ENCODE measurements around the gene KCP.

The KCP gene

DNA sequence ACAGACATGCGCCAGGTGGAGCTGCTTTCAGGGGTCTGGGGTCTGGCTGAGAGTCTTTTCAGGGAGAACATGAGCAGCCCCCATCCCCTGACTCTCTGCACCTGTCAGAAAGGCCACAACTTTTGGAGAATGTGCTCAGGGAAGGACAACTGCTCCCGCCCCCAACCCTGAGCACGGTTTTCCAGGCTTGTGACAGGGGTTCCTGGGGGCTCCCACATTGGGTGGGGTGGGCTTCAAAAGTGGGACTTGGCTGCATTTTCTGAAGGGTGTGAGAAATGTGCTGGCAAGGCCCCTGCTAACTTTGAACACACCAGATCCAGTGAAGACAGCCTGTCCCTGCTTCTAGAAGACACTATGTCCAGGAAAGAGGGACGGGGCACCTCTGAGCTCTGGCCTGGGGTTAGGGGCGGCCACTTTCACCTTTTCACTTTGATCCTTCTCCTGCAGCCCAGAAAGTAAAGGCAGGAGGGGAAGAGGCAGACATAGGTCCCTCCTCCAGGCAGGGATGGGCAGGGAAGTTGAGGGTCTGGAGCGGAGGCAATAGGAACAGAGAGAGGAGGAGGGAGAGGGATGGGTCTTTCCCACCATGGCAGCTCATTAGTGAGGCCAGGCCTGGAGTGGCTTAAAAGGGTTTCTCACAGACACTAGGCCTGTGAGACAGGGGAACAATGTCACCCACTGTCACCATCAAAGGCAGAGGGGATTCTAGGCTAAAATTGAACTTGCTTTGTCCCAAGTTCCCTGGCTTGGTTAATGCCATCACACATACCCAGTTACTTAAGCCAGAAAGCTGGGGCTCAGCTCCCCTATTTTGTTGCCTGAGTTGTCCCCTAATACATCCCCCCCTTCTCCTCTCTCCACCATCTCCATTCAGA lies 1.5 kb downstream of the KCP start:
- in situ Hi-C loops (cut with MboI; ENCODE audit: low sequenced_read_pairs), result no loop called here

DNA sequence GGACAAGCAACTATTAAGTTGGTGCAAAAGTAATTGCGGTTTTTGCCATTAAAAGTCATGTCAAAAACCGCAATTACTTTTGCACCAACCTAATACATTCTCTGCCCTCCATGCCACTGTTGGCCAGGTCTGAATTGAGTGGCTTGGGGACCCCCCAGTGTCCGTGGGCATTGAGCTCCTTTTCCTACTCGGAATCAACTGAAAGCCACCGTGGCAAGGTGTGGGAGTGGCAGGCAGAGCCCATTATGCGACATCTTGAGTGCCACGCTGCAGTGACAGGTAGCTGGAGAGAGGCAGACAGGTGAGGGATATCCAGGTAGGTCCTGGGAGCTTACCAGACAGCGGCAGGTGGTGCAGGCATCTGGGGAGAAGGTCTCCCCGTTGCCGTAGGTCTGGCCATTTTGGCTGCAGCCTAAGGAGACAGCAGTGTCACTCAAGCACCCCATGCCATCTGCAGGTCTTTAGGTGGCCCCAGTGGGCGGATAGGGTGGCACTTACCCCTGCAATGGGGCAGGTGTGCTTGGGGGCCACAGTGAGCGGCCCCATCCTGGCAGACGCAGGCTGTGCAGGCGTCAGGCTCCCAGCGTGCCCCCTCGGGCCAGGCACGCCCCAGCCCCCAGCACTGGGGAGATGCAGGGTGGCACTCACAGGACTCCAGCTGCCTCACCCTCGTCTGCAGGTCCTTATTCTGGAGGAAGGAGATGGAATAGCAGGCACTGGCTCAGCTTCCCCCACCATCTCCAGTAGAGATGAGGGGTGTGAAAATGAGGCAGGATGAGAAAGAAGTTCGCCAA lies 3.5 kb downstream of the KCP start:
- in situ Hi-C loops (cut with MboI; ENCODE audit: low sequenced_read_pairs), result no loop called here

DNA sequence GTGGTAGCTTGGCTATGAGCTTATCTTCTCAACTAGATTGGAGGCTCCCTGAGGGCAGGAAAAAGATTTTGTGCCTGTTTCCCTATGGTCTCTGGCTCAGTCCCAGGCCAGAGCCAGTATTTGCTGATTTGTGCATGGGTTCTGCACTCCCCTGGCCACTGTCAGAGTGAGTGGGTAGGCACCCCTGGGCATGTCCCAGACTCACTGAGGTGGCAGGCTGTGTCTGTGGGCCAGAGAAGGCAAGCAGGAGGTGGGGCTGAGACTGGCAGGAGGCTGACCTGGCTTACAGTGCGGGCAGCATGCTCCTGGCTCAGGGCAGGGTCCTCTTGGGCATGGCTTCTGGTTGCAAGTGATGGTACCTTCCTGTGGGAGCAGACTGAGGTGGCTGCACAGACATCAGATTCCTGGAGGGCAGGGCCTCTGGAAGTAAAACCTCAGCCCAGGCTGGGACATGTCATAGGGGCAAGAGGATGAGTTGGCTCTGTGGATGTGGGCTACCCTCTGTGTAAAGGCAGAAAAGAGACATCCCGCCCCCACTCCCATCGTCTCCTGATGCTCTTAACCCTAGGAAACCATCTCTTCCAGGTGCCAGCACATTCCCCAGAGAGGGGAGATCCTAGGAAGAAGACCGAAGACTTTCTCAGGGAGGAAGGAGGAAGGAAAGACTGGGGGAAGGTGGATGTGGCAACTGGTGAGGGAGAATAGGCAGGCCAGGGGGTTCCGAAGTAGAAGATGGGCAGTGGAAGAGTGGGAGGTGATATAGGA lies 4.3 kb downstream of the KCP start:
- in situ Hi-C loops (cut with MboI; ENCODE audit: low sequenced_read_pairs), result no loop called here

DNA sequence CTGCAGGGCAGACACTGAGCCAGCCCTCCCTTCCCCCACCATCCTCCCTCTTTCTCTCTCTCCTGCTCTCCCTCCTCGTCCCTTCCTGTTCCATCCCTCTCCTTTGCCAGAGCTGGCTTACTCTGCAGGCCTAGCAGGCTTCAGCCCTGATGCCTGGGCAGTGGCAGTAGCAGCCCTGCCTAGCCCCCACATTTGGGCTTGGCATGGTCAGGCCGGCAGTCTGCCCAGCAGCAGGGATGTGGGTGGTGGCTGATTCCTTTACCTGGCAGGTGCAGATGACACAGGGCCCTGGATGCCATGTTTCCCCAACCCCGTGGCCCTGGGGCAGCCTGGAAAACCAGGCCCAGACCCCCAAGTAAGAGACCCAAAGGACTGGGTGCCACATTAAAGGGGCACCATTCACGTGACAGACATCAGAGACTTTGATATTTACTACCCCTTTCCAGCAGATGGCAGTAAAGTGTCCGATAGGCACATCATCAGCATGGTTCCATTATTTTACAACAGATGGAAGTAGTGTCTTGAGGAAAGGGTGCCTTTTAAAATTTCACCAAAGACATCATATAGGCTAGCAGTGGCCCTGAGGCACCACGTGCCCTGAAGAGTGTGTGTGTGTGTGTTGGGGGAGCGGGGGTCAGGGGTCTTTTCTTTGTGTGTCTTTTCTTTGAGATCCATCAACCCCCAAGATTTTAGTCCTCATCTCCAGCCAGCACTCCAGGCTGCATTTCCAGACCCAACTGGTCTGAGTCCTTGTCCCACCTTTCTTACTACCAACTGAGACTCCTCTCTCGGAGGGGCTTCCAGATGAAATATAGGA lies 5.9 kb downstream of the KCP start:
- in situ Hi-C loops (cut with MboI; ENCODE audit: low sequenced_read_pairs), result no loop called here

DNA sequence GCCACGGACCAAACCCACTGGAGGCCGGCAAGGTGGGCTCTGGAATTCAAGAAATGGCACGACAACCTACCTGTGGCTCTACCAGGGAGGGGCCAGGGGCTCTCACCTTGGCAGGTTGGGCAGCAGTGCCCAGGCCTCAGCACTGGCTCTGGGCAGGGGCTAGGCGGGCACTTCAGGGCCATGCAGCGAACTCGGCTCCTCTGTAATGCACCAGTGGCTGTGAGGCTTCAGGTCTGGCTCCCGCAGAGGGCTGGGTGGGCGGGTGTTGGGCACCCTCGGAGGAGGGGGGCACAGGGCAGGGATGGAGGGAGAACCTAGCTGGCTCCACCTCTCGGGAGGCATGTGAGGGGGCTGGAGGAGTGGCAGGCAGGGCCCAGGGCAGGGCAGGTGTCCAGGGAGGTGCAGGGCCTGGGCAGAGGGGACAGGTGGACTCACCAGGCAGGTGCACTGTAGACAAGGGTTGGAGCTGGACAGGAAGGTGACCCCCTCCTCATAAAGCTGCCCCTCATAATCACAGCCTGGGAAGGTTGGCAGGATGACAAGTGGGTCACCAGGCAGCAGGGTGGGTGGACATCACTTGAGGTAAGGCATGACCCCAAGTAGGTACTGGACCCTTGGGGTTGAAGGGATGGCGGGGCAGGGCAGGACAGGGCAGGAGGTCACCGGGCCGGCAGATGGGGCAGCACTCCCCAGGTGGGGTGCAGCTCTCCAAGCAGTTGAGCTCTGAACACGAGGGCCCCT lies 6.7 kb downstream of the KCP start:
- in situ Hi-C loops (cut with MboI; ENCODE audit: low sequenced_read_pairs), result no loop called here

DNA sequence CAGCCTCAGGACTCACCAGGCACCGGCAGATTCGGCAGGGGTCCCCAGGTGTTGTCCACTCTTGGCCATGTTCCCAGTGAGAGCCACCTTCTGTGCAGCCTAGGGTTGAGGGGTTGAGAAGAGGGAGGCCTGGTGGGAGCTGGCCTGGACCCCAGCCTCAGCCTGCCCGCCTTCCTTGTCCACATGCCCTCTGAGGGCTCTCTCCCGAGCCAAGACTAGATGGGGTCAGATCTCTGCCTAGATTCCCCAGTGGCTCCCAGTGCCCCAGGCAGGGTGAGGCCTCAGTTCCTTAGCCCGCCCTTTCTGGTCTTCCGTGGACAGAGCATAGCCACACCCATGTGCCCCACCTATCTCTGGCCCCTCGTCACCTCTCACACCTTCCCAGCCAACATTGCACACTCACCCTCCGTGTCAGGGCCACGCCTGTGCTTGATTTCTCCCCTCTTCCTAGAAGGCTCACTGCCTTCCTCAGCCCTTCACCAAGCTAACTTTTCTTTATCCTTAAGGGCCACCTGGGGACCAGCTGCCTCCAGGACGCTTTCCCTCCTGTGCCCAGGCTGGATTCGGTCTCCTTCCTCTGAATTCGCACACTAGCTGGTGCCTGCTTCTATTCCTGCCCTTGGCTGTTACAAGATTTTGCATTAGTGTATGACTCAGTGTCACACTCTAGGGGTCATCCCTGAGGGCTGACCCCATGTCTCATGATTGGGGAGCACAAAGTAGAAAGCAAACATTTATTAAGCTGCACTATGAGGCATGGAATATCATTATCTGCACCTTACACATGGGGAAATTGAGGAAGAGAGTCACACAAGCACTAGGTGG lies 7.5 kb downstream of the KCP start:
- in situ Hi-C loops (cut with MboI; ENCODE audit: low sequenced_read_pairs), result no loop called here

DNA sequence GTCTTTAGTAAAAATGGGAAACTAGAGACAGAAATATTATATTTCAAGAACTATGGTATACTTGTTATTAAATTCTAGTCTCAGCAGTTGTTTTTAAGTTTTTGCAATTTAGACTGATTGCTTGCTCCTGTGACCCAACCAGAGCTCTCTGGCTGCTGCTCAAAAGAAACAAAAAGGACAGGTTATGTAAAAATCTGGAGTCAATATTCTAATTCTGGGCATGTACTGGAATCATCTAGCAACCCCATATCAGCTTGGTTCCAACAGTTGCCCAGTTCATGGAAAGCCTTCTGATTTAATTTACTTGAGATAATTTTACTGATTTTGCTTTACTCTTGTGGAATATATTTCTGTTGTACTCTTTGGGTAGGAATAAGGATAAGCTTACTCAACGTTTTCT lies 10.3 kb downstream of the KCP start:
- in situ Hi-C loops (cut with MboI; ENCODE audit: low sequenced_read_pairs), result no loop called here

DNA sequence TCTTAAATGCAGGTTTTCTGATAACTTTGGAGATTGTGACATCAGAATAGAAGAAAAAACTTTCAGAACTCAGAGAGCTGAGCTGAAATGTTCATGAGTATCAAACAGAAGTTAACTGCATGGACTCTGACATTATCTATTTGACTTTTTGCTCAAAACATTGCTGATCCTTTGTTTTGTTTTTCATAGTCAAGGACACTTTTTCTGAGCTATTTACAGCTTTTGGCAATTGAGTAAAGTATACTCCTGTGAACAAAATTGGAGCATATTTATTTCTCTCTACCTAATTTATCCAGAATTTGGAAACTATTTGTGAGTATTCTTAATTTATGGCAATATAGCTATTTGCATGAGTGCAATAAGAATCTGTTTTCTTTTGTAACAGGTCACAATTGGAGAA lies 11.1 kb downstream of the KCP start:
- in situ Hi-C loops (cut with MboI; ENCODE audit: low sequenced_read_pairs), result no loop called here

DNA sequence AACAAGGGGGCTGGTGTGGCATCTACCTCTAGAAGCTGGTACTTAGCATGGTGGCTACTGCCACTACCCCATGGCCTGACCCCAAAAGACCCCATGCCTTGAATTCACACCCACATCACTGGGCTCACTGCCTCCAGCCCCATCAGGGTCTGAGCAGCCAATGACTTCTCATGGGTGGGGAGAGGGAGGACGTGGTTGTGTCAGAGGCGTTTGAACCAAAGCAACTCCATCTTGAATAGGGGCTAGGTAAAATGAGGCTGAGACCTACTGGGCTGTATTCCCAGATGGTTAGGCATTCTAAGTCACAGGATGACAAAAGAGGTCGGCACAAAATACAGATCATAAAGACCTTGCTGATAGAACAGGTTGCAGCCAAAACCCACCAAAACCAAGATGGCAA lies 15.2 kb downstream of the KCP start:
- in situ Hi-C loops (cut with MboI; ENCODE audit: low sequenced_read_pairs), result no loop called here

DNA sequence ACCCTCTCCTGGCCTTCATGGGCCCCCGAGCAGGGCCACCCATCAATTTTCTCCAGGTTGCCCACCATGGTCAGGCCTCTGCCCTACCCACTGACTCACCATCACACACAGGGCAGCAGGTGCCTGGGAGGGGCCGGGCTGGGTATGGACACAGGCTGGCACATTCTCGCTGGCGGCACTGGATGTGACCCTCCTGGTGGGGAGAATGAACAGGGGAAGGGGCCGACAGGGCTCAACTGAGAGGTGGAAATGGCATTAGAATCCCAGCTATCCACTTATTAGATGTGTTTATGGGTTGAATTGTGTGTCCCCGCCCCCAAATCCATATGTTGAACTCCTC lies 16.4 kb downstream of the KCP start:
- in situ Hi-C loops (cut with MboI; ENCODE audit: low sequenced_read_pairs), result no loop called here

DNA sequence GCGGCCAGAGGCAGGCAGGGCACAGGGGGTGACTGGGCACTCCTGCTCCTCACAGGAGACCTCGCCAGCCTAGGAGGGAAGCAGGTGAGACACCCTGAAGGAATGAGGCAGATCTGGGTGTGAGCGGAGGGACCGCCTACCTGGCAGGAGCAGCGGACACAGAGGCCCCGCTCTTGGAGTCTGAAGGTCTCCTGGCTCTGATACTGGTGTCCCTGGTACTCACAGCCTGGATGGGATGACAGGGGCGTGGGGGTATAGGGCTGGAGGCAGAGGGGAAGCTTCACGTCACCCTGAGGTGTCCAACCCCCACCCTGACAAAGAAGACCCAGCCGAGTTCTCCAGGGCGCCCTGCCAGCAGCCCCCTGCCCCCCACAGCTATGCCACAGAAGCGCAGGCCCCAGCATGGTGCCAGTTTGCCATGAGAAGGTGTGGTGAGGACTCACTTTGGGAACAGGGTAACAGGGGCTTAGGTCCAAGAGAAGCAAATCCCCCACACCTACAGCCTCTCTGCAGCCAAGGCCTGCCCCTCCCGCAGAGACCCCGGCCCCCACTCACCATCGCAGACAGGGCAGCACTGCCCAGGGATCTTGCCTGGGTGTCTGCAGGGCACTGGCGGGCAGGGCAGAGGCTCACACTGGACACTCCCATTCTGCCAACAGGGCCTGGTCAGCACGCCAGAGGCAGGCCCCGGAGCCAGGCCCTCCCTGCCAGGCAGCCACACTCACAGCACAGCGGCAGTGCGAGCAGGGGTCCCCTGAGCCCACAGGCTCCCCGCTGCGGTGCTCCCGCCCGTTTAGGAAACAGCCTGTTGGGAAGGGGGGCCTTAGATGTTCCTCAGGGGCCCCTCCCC lies 17.0 kb downstream of the KCP start:
- in situ Hi-C loops (cut with MboI; ENCODE audit: low sequenced_read_pairs), result no loop called here

DNA sequence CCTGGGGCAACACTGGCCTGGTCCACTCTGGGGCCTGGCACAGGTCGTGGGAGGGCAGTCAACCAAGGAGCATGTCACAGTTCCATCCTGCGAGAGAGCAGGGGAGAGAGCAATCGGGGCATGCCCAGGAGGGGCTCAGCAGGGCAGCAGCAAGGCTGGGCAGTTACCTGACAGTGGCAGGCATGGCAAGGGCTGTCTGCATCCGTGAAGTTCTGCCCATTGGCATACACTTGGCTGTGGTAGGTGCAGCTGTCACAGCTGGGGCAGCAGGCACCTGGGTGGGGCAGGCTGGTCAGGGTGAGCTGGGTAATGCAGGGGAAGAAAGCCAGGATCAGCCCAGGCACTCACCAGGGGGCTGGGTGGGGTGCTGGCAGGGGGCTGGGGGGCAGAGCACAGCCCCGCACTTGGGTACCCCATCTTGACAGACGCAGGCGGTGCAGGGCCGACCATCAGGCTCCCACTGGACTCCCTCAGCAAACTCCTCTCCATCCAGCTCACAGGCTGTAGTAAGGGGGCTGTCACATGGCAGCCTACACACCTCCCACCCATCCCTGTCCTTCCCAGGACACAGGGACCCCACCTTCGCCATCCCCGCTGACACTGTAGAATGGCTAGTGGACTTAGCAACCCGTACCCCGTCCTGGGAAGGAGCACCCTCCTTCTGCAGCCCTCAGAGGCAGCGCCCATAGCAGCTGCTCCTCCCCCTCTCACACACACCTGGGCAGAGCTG lies 17.8 kb downstream of the KCP start:
- in situ Hi-C loops (cut with MboI; ENCODE audit: low sequenced_read_pairs), result no loop called here

DNA sequence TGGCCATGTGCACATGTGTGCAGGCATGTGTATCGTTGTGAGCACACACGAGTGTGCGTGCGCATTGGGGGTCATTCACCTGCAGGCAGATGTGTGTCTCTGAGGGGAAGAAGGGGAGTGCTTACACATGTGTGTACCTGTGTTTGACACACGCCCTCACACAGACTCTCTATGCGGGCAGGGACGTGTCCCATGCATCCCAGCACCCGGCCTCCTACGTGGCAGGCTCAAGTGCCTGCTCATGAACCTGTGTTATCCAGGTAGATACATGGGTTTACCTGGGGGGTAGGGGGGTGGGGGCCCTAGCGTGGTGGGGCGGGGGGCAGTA lies 18.6 kb downstream of the KCP start:
- in situ Hi-C loops (cut with MboI; ENCODE audit: low sequenced_read_pairs), result no loop called here

DNA sequence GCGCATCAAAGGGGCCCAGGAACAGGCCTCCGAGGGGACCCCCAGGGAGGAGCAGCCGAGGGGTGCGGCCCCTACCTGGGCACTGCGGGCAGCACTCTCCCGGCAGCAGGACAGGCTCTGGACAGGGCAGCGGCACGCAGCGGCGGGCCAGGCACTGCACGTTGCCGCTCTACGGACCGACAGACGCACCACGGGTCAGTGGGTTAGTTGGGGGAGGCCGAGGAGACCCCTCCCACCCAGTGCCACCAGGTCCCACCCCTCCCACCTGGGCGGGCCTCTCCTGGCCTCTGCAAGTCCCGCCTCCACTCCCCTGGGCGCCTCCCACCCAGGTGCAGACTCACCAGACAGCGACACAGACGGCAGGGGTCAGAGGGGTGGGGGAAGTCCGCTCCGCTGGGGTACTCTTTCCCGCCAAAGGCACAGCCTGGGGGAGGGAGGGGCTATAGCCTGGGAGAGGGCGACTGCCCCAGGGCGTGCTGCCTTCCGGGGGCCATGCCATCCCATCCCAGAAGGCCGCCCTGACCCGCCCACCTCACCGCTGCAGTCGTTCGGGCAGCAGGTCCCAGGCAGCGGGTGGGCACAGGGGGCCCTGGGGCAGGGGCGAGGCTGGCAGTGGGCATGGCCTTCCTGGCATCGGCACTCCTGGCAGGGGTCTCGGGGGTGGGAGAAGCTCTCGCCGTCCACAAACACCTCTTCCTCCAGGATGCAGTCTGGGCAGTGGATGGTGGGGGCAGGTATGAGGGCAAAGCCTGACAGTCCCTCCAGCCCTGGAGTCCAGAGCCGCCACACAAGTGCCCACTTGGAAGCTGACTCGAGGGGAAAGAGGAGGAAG lies 19.2 kb downstream of the KCP start:
- in situ Hi-C loops (cut with MboI; ENCODE audit: low sequenced_read_pairs), result no loop called here

DNA sequence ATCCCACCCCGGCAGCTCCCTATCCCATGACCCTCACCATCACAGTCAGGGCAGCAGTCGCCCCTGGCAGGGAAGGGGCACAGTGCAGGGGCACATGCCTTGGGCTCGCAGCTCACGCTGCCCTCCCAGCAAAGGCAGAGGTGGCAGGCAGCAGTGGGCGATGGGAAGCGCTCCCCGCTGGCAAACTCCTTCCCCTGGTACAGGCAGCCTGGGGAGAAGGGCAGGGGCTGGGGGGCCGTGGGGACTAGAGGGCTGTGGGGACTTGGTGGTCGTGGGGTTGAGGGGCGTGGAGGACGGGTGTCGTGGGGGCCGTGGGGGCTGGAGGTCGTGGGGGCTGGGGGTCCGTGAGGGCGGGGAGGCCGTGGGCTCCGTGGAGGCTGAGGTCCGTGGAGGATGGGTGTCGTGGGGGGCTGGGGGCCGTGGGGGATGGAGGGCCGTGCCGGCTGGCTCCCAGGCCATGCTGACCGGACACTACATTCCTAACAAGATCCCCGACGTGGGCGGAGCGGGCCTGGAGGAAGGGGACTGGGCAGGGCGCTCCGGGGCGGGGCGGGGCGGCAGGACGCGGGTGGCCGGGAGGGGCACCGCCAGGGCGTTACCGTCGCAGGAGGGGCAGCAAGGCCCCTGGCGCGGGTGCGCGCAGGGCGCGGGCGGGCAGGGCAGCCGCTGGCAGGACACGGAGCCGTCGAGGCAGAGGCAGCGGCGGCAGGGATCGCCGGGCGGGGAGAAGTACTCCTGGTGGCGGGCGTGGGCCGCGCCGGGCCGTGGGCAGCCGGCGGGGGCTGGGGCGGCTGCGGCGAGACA lies 20.0 kb downstream of the KCP start:
- in situ Hi-C loops (cut with MboI; ENCODE audit: low sequenced_read_pairs), result no loop called here

DNA sequence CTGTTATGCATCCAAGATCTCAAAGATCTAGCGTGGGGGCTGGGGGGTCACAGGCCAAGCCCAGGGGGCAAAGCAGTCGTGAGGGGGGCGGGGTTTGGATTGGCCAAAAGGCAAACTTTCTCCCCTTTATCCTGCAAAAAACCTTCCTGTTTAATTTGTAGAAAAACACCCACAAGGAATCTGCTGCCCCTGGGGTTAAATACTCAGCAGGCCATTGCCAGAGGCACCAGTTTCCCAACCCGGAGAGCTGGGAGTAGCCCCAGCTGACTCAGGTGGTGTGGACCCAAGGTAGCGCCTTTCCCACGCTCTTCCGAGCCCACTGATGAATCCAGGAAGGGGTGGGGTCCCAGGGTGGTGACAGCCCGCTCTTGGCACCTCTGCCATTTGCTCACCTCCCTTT lies 21.4 kb downstream of the KCP start:
- in situ Hi-C loops (cut with MboI; ENCODE audit: low sequenced_read_pairs), result no loop called here
